GM03348 (cell line): ENCODE data around the gene FASN.
"Not testable (repeated sequence)": the region's sequence is repeated elsewhere in the genome, so short reads cannot be mapped to it uniquely, and the experiment has no call there.

Experiments used
- DNase-seq: peaks from one replicate; pipeline ENCODE4 v3.0.0; 2012; ENCODE audit warnings: low spot score

Gene FASN

GRCh38 chr17:82039695-82040299, 58.2 kb downstream of the FASN start:
- DNase-seq, result no peak

DNA sequence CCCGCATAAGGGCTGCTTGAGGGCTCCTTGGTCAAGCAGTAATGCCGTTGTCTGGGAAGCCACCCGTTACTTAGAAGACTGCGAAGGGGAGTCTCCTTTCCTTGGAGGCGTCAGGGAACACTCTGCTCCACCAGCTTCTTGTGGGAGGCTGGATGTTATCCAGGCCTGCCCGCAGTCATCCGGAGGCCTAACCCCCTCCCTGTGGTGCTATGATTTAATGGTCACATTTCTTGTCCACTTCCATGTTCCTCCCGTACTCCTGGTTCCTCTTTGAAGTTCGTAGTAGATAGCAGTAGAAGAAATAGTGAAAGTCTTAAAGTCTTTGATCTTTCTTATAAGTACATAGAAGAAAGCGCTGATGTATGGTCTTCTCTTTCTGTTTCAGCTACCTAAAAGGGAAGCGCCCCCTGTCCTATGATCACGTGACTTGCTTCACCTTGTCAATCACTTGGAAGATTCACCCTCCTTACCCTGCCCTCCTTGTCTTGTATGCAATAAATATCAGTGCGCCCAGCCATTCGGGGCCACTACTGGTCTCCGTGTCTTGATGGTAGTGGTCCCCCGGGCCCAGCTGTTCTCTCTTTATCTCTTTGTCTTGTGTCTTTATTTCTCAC, 59.1 kb downstream of the FASN start:
- not testable (repeated sequence) for DNase-seq

DNA sequence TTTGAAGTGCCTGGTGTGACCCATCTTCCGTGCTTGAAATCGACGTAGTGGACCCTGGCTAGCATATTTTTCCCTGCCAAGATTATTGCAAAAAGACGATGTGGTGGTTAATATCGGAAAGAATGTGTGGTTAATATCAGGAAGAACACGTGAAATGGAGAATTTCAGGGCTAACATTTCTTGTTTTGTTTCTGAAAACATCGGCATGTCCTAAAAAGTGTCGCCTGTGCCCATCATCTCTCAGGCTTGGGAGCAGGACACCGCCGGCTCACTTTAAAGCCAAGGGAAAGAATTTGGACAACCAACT, 60.2 kb downstream of the FASN start:
- DNase-seq, result no peak

DNA sequence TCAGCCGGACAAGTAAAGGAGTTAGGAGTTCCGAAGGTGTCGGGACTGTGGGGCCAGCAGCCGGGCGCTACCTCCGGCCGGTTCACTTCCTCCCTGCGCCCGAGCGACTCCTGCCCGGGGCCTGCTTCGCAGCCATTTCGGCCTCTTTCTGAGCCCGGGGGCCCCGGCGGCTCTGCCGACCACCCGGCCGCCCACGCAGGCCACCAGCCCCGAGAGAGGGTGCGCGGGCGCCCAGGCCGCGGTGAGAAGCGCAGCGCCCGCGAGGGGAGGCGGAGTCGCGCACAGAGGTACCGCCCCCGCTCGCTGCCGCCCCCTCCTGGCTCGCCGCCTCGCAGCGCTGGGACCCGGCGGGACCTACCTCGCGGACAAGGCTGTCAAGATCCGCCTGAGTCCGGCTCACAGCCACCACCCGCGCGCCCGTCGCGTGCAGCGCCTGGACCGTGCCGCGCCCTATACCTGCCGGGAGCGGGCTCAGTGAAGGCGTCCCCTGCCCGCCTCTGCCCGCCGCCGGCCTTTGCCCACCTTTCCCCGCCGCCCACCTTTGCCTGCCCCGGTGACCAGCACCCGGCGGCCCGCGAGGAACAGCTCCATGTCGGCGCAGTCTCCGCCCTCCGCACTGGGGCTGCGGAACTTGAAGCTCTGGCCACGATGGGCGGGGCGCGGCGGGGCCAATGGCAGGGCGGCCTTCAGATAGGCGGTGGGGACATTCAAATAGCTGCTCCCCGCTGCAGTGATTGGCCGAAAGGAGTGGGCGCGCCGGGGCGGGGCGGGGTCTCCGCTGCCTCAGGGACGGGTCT, 60.7 kb downstream of the FASN start, which contains the start of gene DCXR:
DCXR (minus strand) TSS at position 606 of the 797 bp plus-strand sequence; CDS start at position 591, 15 bp downstream.
- peak; percentile 99 for DNase-seq

GRCh38 chr17:82036634-82037091, 61.4 kb downstream of the FASN start:
- no peak for DNase-seq

GRCh38 chr17:82035956-82036633, 61.9 kb downstream of the FASN start:
- no peak for DNase-seq

DNA sequence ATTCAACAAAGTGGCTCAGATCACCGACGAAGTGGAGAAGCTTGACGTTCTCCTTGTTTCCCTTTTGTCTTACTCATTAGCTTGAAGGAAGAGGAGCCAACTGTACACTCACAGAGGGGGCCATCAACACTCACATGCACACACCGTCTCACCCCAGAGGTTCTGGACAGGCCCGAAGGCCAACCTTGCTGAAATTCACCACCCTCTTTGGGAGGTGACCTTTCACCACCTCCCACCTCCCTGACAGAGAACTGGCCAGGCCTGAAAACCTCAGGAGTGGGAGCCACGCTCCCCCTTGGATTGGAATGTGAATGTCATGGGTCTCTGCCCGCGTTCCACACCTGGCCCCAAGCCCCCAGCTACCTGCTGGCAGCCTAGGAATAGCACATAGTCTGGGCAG, 62.5 kb downstream of the FASN start:
- DNase-seq, result no peak

DNA sequence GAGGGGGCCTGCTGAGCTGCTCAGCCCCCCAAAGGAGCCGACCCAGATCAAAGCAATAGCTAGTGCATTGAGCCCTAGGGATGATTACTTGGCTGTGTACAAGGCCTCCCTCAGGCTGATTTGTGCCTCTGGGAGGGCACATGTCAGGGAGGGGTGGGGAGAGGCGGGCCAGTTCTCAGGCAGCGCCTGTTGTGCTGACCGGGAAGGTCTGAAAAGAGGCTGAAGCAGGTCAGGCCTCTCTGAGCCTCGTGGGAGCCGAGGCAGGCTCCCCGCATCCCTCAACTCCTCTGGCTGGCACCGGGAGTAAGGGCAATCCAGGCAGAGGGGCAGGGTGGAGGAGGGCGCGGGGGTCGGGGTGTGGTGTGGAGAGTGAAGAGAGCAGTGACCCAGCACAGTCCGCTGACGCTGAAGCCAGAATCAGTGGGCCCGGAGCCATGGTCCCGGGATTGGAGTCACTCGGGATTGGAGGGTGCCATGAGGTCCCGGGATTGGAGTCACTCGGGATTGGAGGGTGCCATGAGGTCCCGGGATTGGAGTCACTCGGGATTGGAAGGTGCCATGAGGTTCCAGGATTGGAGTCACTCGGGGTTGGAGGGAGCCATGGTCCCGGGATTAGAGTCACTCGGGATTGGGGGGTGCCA, 63.5 kb downstream of the FASN start:
- DNase-seq, result no peak

DNA sequence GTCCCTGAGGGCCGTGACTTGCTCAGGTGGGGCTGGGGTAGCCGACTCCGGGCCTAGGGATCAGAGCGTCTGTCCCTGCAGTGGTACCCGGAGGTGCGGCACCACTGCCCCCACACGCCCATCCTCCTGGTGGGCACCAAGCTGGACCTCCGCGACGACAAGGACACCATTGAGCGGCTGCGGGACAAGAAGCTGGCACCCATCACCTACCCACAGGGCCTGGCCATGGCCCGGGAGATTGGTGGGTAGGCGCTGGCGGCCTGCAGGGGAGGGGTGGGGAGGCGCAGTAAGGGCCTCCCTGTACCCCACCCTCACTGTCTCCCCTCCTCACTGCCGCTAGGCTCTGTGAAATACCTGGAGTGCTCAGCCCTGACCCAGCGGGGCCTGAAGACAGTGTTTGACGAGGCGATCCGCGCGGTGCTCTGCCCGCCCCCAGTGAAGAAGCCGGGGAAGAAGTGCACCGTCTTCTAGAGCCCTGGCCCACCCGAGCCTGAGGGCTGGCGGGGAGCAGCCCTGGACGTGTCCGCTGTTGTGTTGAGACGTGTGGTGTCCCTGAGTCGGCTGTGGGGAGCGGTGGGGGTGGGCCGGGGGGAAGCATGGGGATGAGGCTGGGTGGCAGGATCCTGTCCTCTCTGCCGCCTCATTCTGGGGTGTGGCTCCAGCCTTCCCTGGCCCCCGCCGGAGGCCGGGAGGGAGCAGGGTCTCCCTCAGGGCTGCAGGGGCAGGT, 64.5 kb downstream of the FASN start:
- no peak for DNase-seq

- DNase-seq, result peak; percentile 24
Measured at GRCh38 chr17:82031885-82032627, 66.0 kb downstream of the FASN start.

DNA sequence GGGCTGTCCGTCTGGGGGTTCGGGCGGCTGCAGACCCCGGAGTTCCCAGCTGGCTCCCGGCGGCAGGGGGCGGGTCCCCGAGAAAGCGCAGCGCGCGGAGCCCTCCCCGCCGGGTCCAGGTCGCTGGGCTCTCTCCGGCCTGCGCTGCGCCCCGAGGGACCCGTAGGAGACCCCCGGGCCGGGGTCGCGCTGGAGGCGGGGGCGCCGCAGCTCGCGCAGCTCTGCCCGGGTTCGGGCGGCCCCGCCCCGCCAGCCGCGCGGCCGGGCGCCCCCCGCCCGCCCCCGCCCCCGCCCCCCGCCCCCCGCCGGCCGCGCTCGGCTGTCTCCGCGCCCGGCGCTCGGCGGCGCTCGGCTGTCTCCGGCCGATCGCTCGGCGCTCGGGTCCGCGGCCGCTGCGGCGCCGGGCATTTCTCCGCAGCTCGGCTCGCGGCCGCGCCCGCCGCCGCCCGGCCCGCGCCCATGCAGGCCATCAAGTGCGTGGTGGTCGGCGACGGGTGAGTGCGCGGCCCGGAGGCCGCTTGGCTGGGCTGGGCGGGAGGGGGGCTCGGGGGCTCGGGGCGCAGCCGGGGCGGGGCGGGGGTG, 66.6 kb downstream of the FASN start, which contains the start of gene RAC3:
RAC3 (plus strand) TSS at position 376 of the 582 bp plus-strand sequence; CDS start at position 460, 84 bp downstream.
- DNase-seq, result peak; percentile 72

DNA sequence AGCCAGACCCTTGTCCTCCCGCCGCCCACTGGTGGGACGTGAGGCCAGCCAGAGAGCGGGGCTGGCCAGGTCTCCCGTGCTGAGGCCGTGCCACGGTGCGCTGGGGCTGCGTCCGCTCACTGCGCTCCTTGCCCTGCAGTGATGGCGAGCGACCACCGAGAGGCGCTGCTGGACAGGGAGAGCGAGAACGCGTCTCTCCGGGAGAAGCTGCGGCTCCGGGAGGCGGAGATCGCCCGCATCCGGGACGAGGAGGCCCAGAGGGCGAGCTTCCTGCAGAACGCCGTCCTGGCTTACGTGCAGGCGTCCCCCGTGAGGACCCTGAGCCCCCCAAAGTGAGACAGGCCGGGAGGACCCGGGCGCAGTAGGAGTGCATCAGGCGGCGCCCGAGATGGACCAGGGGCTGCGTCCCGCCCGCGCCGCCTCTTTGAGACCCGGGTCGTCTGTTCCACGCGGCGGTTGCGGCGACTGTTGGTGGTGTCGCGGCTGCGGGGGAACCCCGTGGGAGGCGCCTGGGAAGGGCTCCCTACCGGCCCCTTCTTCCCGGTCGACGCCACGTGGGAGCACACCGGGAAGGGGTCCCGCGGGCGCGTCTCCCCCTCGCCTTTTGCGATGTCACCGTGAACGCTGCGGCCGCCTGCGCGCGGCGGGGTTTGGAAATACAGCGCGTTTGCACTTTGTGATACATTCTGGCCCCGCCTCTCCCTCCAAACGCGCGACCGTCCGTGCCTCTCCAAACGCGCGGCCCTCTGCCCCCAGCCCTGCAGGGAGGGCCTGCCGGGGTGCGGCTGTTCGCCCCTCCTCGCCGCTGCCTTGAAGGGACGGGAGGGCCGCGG, 67.3 kb downstream of the FASN start:
- DNase-seq, result peak; percentile 90

DNA sequence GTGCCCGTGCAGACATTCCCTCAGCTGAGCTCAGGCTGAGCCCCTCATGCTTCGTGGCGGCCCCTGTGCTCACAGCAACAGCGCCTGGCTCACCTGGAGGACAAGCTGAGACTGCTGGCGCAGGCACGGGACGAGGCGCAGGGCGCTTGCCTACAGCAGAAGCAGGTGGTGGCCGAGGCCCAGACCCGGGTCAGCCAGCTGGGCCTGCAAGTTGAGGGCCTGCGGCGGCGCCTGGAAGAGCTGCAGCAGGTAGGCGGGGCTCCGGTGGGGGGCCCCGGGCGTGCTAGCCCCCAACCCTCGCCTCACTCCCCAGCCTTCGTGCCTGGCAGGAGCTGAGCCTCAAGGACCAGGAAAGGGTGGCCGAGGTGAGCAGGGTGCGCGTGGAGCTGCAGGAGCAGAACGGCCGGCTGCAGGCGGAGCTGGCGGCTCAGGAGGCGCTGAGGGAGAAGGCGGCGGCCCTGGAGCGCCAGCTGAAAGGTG, 68.0 kb downstream of the FASN start:
- DNase-seq, result no peak

GRCh38 chr17:82029391-82029790, 68.6 kb downstream of the FASN start:
- no peak for DNase-seq

DNA sequence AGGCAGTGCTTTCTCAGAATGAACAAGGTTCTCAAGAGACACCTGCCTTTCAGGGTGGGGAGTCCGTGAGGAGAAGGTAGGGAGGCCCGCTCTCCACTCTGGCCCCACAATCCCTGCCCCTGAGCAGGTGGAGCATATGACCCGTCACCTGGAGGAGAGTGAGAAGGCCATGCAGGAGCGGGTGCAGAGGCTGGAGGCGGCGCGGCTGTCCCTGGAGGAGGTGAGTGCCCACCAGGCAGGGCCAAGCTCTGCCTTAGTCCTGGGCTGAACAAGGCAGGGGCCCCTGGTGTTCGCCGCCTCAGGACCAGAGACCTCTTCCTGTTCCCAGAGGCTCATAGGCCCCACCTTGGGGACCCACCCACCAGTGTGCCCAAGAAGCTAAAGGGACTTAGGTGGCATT, 69.1 kb downstream of the FASN start:
- no peak for DNase-seq
